IMR-90 (cell line): ENCODE data around the gene ANKFN1. TPM values are rescaled to one million over a fixed set of nuclear protein-coding genes. Genes with fewer than 3 reads are reported as not detected.

ENCODE experiments used
- ATAC-seq: fragments of 200-7000 bp; cut with Tn5 transposase; 2 replicates; pipeline ENCODE4 v1.9.1; 2020; ENCODE audit warnings: low read depth, mild to moderate bottlenecking, moderate library complexity
- BruUV-seq: library from RNA; stranded (reverse); fragments of 400-500 nt; replicated peaks from 2 replicates; lab custom pipeline; 2021; lab: Mats Ljungman, UMichigan
- CTCF ChIA-PET: fragments of 300-600 bp; formaldehyde crosslinking; extraction: SDS; loops from one replicate; lab custom pipeline; 2021; ENCODE audit warnings: antibody characterized with exemption; lab: Yijun Ruan, JAX
- POLR2A ChIA-PET: fragments of 300-600 bp; sonication (Branson Sonifier 250); formaldehyde crosslinking; loops from one replicate; lab custom pipeline; 2022; ENCODE audit warnings: antibody characterized with exemption; ENCODE audit not compliant: unreplicated experiment; lab: Charles Lee
- DNase-seq: peaks from one replicate; pipeline ENCODE4 v3.0.0; 2013
- H2AFZ ChIP-seq: replicated peaks from 2 replicates; pipeline ENCODE3; 2013; ENCODE audit warnings: low read length, mild to moderate bottlenecking; ENCODE audit not compliant: poor library complexity
- H2AK5ac ChIP-seq: 2 replicates; pipeline ENCODE4 v1.6.1; 2013; ENCODE audit warnings: low read depth, low read length, inconsistent platforms
- H2AK9ac ChIP-seq: replicated peaks from 2 replicates; pipeline ENCODE3; 2013; ENCODE audit warnings: mild to moderate bottlenecking, low read depth, low read length, moderate library complexity; ENCODE audit not compliant: poor library complexity
- H2BK120ac ChIP-seq: 2 replicates; pipeline ENCODE4 v1.6.1; 2013; ENCODE audit warnings: low read depth, low read length, inconsistent platforms
- H2BK15ac ChIP-seq: 3 replicates; pipeline ENCODE4 v1.6.1; 2013; ENCODE audit warnings: low read depth, low read length, inconsistent platforms
- H2BK20ac ChIP-seq: 2 replicates; pipeline ENCODE4 v1.6.1; 2013; ENCODE audit warnings: low read depth, mild to moderate bottlenecking, inconsistent platforms, low read length, moderate library complexity
- H2BK5ac ChIP-seq: 2 replicates; pipeline ENCODE4 v1.6.1; 2013; ENCODE audit warnings: mild to moderate bottlenecking, low read depth, low read length, inconsistent platforms; ENCODE audit not compliant: poor library complexity, severe bottlenecking
- H3K14ac ChIP-seq: replicated peaks from 2 replicates; pipeline ENCODE4 v1.6.1; 2013; ENCODE audit warnings: low read depth, low read length, inconsistent platforms
- H3K18ac ChIP-seq: 2 replicates; pipeline ENCODE4 v1.6.1; 2013; ENCODE audit warnings: low read depth, low read length, control low read depth
- H3K23ac ChIP-seq: 2 replicates; pipeline ENCODE4 v1.6.1; 2013; ENCODE audit warnings: low read depth, low read length, inconsistent platforms
- H3K27ac ChIP-seq: 2 replicates; pipeline ENCODE4 v1.5.1; 2013; ENCODE audit warnings: mild to moderate bottlenecking, control low read depth, low read length; ENCODE audit not compliant: insufficient read depth
- H3K27me3 ChIP-seq: 2 replicates; pipeline ENCODE4 v1.6.1; 2013; ENCODE audit warnings: low read length; ENCODE audit not compliant: control insufficient read depth, insufficient read depth
- H3K36me3 ChIP-seq: 2 replicates; pipeline ENCODE4 v1.6.1; 2013; ENCODE audit warnings: low read length, mixed read lengths; ENCODE audit not compliant: control insufficient read depth, insufficient read depth
- H3K4ac ChIP-seq: 2 replicates; pipeline ENCODE4 v1.6.1; 2013; ENCODE audit warnings: low read depth, low read length, inconsistent platforms
- H3K4me1 ChIP-seq: 2 replicates; pipeline ENCODE4 v1.6.1; 2013; ENCODE audit warnings: low read length, mixed read lengths; ENCODE audit not compliant: control insufficient read depth, insufficient read depth
- H3K4me2 ChIP-seq: 2 replicates; pipeline ENCODE4 v1.6.1; 2013; ENCODE audit warnings: low read depth, mild to moderate bottlenecking, control low read depth, low read length, moderate library complexity
- H3K4me3 ChIP-seq: 2 replicates; pipeline ENCODE4 v1.5.1; 2013; ENCODE audit warnings: low read depth, mild to moderate bottlenecking, control low read depth, low read length, moderate library complexity; ENCODE audit not compliant: insufficient read depth
- H3K56ac ChIP-seq: 2 replicates; pipeline ENCODE4 v1.6.1; 2013; ENCODE audit warnings: low read length, inconsistent platforms; ENCODE audit not compliant: insufficient read depth; ENCODE audit errors: extremely low read depth
- H3K79me1 ChIP-seq, 2 experiments: 2 replicates each; pipeline ENCODE4 v1.6.1; 2013; ENCODE audit warnings: low read length in 2 of 2, inconsistent platforms in 1 of 2, low read depth in 1 of 2
- H3K9ac ChIP-seq: 2 replicates; pipeline ENCODE4 v1.6.1; 2013; ENCODE audit warnings: low read depth, low read length, control low read depth
- H3K9me1 ChIP-seq: 2 replicates; pipeline ENCODE4 v1.6.1; 2013; ENCODE audit warnings: low read length, inconsistent platforms; ENCODE audit not compliant: insufficient read depth
- H3K9me3 ChIP-seq: 2 replicates; pipeline ENCODE4 v1.6.1; 2013; ENCODE audit warnings: low read length; ENCODE audit not compliant: control insufficient read depth, insufficient read depth
- H4K20me1 ChIP-seq: 2 replicates; pipeline ENCODE4 v1.6.1; 2013; ENCODE audit warnings: low read length, inconsistent platforms; ENCODE audit not compliant: insufficient read depth
- H4K5ac ChIP-seq: 2 replicates; pipeline ENCODE4 v1.6.1; 2013; ENCODE audit warnings: mild to moderate bottlenecking, low read depth, low read length, control low read depth
- H4K8ac ChIP-seq, 2 experiments: 2 replicates each; pipeline ENCODE4 v1.6.1; 2013; ENCODE audit warnings: low read depth in 2 of 2, low read length in 2 of 2, control low read depth in 1 of 2, inconsistent platforms in 1 of 2
- H4K91ac ChIP-seq: 2 replicates; pipeline ENCODE4 v1.6.1; 2013; ENCODE audit warnings: low read depth, low read length, inconsistent platforms; ENCODE audit not compliant: insufficient read depth
- dilution Hi-C: fragments of 300-500 bp; cut with HindIII; formaldehyde crosslinking; loops from one replicate; pipeline ENCODE4 v1.14.3; 2018; ENCODE audit warnings: low sequenced_read_pairs; ENCODE audit not compliant: unreplicated experiment
- in situ Hi-C: fragments of 300-500 bp; cut with MboI; formaldehyde crosslinking; loops from 3 replicates; pipeline ENCODE4 v1.14.3; 2019; ENCODE audit warnings: low sequenced_read_pairs, inconsistent platforms, mixed read lengths
- intact Hi-C: fragments of 100-400 bp; cut with micrococcal nuclease; formaldehyde crosslinking; loops from 2 replicates; pipeline ENCODE4 v1.10.0; 2022
- polyA plus RNA-seq, 3 experiments: library from polyadenylated mRNA; depleted of rRNA; stranded (reverse); fragments of >200 nt; gene quantifications; 2 replicates each; pipeline ENCODE4 v1.2.3, GENCODE V29; 2012; ENCODE audit warnings: low replicate concordance in 1 of 3
- total RNA-seq: library from RNA; depleted of rRNA; stranded (reverse); fragments of >200 nt; gene quantifications from 2 replicates; pipeline ENCODE4 v1.2.3, GENCODE V29; 2012
- TF ChIP-seq, protein P1 (sequence below): conservative IDR thresholded peaks from 2 replicates; pipeline ENCODE4 v1.5.1; 2012; ENCODE audit warnings: mild to moderate bottlenecking, low read depth, low read length, improper control_type of control experiment

Gene ANKFN1
- total and polyA plus RNA-seq, 2 of the 4 experiments (the other 2 are of a cell fraction), result not detected

DNA sequence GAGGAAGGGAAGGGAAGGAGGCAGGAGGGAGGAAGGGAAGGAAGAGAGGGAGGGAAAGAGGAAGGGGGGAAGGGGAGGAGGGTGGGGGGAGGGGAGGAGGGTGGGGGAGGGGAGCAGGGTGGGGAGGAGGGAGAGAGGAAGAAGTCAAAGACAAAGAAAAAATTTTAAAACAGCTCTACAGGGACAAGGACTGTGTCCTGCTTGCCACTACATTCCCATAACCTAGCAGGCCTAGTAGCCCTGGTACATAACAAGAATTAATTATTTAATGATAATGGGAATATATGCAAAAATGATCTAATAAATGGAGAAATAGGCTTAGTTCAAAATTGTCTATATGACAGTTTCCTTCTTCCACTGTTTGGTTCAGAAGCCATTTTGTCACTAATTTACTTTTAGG, 392.7 kb downstream of the ANKFN1 start:
- H3K36me3 ChIP-seq, result no peaks in the 10 kb centered on the region
- H2BK15ac ChIP-seq, result no peak overlapping the region
- dilution Hi-C loops (no loop called here), intact Hi-C loops (no loop called here), in situ Hi-C loops (no loop called here)
- H4K91ac ChIP-seq, result no peak overlapping the region
- H2AK5ac ChIP-seq, result no peak overlapping the region
- no peaks in the 10 kb centered on the region for H4K20me1 ChIP-seq
- no peaks in the 10 kb centered on the region; the same call in 1 of the 2 replicates for H3K27me3 ChIP-seq
- no peak overlapping the region for H3K56ac ChIP-seq
- no peaks in the 10 kb centered on the region for H3K9me3 ChIP-seq
- H2BK5ac ChIP-seq, result no peak overlapping the region
- no peak overlapping the region for H4K5ac ChIP-seq
- ChIA-PET POLR2A (no interaction called here), CTCF (no interaction called here)
- no TSS peak for BruUV-seq
- no peaks in the 10 kb centered on the region for H3K79me1 ChIP-seq
- H4K8ac ChIP-seq, result no peak overlapping the region
- TF ChIP-seq, protein P1, sequence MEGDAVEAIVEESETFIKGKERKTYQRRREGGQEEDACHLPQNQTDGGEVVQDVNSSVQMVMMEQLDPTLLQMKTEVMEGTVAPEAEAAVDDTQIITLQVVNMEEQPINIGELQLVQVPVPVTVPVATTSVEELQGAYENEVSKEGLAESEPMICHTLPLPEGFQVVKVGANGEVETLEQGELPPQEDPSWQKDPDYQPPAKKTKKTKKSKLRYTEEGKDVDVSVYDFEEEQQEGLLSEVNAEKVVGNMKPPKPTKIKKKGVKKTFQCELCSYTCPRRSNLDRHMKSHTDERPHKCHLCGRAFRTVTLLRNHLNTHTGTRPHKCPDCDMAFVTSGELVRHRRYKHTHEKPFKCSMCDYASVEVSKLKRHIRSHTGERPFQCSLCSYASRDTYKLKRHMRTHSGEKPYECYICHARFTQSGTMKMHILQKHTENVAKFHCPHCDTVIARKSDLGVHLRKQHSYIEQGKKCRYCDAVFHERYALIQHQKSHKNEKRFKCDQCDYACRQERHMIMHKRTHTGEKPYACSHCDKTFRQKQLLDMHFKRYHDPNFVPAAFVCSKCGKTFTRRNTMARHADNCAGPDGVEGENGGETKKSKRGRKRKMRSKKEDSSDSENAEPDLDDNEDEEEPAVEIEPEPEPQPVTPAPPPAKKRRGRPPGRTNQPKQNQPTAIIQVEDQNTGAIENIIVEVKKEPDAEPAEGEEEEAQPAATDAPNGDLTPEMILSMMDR, result no peak
- no peak overlapping the region for H3K4ac ChIP-seq
- ATAC-seq (no peak), DNase-seq (no peak)
- H3K4me3 ChIP-seq, result no peak overlapping the region
- H2AFZ ChIP-seq, result no peak overlapping the region
- H3K18ac ChIP-seq, result no peak overlapping the region
- H2AK9ac ChIP-seq, result no peak overlapping the region
- H3K4me2 ChIP-seq, result no peak overlapping the region
- H3K14ac ChIP-seq, result no peak overlapping the region
- no peaks in the 10 kb centered on the region for H3K4me1 ChIP-seq
- H3K9ac ChIP-seq, result no peak overlapping the region
- no peak overlapping the region for H3K27ac ChIP-seq
- H2BK120ac ChIP-seq, result no peak overlapping the region
- H2BK20ac ChIP-seq, result no peak overlapping the region
- H3K9me1 ChIP-seq, result no peaks in the 10 kb centered on the region
- no peak overlapping the region for H3K23ac ChIP-seq
